Measurements from ENCODE around the gene B4GALT1.
"Not testable (repeated sequence)": the region's sequence is repeated elsewhere in the genome, so short reads cannot be mapped to it uniquely, and the experiment has no call there.

B4GALT1 gene

DNA sequence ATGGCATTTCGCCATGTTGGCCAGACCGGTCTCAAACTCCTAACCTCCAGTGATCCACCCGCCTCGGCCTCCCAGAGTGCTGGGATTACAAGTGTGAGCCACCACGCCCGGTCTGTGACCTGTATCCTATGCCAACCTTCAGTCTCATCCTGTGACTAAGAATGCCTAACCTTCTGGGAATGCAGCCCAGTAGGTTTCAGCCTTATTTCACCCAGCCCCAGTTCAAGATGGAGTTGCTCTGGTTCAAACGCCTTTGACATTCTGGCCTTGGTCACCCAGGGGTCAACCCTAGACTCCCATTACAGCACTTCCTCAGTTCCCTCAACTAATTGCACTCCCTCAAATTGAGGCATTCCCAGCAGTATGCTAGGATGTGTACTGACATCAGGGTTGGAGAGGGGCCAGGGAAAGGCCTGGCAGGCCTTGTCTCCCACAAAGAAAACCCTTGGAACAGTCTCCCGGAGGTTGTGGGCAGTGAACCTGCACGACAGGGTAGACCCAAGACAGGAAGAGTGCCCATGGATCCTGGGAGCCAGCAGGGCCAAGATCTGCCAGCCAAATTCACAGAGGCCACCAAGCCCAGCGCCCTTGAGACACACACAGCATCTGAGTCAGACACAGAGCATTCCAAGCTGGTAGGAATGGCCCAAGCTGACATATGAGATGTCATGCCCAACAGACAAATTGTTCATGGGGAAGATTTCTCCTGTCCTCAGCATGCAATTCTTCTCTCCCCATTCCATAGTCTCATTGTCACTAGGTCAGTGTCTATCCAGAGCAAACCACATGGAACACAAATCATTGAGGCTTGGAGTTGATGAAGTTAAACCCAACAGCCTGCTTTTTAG is 65.8 kb downstream of the B4GALT1 start:
- DNase-seq (ENCODE audit: low spot score) = no peak

DNA sequence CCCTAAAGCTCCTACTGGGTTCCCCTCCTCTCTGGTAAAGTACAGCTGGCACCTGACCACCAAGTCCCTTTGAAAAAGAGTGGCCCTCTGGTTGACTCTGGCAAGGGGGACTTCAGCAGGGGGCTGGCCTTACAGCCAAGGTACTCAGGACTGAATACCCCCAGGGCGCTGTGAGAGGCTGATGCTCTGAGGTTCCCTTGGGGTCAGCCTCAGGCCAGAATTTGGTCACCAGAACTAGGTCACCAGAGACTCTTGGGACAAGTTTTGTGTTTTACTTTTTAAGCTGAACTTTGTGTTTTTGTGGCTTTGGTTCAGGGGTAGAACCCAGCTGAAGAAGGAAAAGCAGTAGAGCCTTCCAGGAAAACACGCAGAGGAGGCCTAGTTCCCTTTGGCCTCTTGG is 67.4 kb downstream of the B4GALT1 start:
- DNase-seq (ENCODE audit: low spot score) = no peak

DNA sequence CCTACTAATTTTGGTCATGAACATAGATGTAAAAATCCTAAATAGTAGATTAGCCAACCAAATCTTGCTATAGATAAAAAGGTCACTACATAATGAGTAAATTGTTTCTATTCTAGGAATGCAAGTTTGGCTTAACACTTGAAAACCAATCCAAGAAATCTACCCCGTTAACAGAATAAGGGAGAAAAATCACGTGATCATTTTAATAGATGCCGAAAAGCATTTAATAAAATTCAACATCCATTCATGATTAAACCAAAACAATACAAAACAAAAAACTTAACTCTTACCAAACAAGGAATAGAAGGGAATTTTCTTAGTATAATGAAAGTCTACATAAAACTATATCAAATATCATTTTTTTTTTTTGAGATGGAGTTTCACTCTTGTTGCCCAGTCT is 69.9 kb downstream of the B4GALT1 start:
- no peak for DNase-seq (ENCODE audit: low spot score)

DNA sequence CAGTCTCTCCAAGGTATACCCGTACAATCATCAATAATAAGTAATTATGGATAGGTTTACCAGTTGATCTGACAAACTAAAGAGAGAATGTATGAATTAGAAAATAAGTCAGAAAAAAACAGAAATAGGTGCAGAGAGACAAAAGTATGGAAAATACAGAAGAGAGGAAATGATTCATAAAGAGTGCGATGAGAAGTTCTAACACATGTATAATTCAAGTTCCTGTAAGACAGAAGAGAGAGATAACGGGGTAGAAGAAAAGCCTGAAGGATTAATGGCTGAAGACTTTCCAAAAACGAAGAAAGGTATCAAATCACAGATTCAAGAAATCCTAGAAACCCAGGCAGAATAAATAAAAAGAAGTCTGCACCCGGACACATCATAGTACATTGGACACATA is 74.5 kb downstream of the B4GALT1 start:
- DNase-seq (ENCODE audit: low spot score) = no peak

DNA sequence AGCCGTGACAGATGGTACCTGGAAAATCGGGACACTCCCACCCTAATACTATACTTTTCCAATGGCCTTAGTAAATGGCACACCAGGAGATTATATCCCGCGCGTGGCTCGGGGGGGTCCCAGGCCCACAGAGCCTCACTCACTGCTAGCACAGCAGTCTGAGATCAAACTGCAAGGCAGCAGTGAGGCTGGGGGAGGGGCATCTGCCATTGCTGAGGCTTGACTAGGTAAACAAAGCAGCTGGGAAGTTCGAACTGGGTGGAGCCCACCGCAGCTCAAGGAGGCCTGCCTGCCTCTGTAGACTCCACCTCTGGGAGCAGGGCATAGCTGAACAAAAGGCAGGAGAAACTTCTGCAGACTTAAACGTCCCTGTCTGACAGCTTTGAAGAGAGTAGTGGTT is 81.5 kb downstream of the B4GALT1 start:
- DNase-seq (ENCODE audit: low spot score) = not testable (repeated sequence)

DNA sequence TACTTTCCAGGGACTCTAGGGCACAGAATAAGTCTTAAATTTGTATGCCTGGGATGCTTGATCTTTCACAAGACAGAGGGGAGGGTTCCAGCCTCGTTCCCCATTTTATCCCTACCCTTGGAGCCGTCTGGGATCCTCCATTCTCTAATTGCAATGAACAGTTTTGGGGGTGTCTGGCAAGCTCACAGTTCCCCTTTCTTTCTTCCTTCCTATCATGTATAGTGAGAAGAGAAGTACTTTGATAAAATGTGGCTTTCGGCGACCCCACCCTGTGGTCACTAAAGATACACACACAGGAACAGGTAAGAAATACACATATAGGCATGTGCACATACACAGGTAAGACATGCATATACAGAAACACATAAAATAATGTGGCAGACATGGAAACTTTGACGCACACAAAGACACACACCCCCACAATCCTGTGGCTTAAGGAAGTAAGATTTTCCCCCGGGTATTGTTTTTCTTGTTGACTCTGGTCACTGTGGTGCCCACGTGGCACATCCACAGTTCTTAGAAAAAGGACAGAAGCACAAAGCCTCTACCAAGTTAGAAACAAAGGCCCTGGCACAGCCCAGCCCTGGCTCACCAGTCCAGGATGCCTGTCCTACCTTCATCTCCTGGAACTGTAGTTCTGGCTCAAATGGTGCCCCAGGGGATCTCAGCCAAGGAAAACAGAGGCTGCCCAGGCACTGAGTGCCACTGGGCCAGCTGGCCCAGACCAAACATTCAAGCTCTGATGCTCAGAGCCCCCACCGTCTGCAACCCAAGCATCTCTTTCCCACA is 84.4 kb downstream of the B4GALT1 start:
- DNase-seq (ENCODE audit: low spot score) = no peak

DNA sequence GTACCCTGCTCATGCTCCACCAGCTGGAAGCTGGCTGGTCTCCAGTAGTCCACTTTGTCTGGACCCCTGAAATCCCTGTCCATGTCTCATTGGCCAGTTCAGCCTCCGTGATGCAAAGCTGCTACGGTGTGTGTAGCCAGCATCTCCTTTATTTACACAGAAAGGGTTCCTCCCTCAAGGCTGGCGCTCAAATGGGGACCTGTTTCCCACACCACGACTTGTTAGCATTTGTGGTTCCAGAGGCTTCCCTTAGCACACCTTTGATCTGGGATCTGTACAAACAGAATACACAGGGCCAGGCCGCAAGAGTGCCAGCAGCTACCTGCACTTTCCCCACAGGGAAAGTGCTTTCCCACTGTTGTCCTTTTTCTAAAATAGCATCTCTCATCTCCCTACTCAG is 85.0 kb downstream of the B4GALT1 start:
- peak; percentile 90 for DNase-seq (ENCODE audit: low spot score)

DNA sequence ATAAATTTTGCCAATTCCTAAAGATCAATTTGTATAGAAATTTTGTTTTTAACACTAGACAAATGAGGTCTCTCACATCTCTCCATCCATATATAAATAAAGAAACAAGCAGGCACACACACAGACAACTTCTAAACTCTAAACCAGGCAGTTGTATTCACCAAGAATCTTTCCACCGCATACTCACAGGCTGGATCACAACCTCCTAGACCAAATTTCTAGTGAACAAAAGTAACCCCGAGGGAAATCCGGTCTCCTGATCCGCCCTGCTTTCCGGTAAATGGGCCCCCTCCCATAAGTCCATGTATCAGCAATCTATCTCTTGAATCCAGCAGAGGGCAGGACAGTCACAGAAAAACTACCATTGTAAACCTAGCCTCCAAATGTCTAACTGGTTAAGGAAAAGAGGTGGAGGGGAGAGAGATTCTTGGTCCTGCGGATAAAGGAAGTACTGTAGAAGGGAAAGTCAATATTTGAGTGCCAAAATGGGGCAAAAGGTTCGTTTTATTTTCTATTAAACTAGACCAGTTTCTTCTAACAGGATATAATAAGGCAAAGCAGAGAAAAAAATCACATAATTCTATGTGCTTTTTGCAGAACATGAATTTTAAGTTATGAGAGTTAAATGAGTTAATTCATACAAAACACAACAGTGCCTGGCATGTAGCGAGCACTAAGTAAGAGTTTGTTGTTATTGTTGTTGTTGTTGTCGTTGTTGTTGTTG is 85.8 kb downstream of the B4GALT1 start:
- DNase-seq (ENCODE audit: low spot score) = peak; percentile 76

DNA sequence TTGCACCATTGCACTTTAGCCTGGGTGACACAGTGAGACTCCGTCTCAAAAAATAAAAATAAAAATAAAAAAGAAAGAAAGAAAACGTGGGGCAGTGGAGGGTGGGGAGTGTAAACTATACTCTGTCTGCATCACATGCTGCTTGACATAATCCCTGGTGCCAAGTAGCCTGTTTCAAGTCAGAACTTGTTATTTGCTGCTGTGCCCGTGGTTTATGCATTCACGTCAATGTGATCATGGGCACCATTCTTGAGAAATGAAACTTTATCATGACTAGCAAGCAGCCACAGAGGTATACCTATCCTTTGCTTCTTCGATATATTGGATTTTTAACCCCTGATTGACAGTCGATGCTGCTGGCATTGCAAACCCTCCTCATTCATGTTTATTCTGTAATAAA is 86.6 kb downstream of the B4GALT1 start:
- no peak for DNase-seq (ENCODE audit: low spot score)

DNA sequence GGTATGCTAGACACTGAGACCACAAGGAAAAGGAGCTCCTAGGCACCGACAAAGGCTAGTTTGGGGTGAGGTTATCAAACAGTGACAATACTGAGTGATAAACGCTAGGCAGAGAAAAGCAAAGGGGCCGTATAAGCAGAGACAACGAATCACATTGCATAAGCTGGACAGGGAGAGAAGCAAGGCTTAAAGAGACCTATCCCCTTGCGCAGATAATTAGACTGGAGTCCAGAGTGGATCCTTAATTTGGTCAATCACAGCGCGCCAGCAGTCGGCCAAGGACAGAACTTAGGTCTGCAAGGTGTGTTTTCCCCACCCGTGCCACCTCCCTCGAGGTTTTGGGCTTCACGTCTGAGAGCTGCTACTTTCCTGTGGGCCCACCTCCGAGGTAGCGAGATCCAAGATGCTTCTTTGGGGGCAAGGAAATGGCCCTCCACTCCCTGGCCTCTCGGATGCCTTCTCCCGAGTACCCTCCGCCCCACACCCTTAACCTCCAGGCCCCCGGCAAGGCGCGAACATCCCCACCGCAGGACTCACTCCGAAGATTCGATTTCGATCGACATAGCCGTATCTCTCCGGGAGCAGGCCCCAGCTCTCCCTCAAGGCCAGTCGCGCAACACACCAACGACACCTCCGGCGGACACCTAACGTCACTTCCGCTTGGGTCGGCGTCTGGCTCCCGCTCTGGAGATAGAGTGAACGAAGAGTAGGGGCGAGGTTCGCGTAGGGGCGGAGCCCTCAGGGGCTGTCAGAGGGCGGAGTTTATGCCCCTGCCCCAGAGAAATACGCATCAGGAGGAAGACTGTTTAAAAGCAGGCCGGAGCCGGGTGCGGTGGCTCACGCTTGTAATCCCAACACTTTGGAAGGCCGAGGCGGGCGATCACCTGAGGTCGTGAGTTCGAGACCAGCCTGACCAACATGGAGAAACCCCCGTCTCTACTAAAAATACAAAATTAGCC is 90.8 kb downstream of the B4GALT1 start, which contains the start of gene SMU1:
Gene SMU1 (minus strand): TSS at position 629 of the 959 bp plus-strand sequence. CDS start 66 bp downstream, at position 563.
- peak; percentile 97 for DNase-seq (ENCODE audit: low spot score)

DNA sequence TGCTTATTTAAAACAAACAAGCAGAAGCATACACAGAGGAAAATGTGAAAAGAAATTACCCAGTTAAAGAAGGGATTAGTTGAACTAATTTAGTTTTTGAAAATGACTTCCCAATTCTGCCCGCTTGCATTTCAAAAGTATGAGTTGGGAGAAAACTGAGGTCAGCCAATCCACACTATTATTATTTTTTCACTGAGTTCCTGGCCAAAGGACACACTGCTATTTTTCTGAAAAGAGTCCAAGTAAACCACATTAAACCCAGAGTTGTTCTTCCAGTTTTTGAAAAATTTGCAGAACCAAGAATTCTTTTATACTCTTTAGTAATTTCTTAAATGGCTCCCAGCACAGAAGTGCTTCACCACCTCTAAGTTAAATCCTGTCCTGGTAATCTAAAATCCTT is 98.1 kb downstream of the B4GALT1 start:
- no peak for DNase-seq (ENCODE audit: low spot score)

DNA sequence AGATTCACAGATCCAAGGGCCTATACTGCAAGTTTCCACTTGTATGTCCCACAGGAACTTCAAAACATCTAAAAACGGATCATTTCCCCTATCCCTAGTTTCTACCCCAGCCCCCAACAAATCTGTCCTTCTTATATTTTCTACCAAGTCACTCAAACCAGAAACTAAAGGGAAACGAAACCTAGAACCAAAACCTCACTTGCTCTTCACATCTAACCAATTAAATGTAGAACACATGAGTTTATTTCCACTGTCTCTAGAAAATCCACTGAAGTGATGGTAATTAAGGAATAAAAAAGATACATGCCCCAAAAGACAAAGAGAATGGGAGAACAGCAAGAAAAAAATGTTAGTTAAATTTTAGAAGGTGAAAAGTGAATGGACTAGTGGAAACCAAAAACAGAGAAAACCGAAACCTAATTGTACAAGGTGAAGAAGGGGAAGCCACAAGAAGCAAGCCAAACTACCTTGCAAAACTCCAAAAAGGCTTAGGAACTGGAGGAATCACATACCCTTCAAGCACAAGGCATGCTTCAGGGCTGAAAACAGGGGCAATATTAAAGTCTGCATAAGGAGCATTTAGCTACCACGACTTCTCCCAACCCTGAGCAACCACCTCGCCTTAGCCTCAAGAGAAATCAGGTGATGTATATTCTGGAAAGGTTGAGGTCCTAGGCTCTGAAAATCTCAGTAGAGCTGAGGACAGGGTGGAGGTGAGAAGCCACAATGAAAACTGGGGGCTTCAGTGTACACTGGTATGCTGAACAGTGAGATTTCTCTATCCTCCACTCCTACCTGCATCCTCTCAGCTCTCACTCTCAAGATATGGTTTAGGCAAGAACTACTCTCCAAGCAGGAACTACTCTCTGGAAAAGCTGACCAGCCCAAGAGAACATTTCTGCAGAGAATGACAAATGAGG is 101.7 kb downstream of the B4GALT1 start:
- DNase-seq (ENCODE audit: low spot score) = no peak

Measured in SW480 (cell line).